NCI-H1930 (cell line): Measurements from ENCODE around the gene PHACTR2.
"Not testable (repeated sequence)": the region's sequence is repeated elsewhere in the genome, so short reads cannot be mapped to it uniquely, and the experiment has no call there.

Source experiments
- DNase-seq, 2 experiments: peaks; one replicate each; lab custom pipeline; 2025; lab: John Stamatoyannopoulos, UW

The PHACTR2 gene

DNA sequence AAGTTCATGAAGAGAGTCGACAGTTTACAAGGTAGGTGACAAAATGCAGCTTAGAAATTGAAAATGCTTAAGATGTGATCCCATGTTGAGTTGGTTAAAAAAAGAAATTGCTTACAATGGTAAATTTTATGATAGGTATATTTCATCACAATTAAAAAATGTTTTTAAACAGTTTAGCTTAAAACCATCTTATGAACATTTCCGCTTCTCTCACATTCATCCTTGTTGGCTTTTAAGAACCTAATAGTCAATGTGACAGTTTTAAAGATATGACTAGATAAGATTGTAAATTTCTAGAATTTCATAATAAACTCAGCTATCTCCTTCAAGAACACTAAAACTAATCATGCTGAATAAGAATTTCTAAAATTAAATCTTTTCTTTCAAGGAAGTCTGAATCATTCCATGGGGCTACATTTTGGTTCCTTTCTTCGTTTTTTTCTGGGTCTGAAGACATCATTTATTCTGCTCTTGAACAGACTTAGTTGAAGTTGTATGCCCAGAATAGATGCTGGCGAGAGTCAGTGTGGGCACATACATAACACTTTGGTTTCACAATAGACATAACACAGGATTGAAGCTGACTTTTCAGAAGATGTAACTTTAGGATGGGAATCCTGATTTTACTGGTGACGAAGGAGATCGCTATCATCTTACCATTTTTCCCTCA lies 129.5 kb downstream of the PHACTR2 start:
- DNase-seq = no peak

DNA sequence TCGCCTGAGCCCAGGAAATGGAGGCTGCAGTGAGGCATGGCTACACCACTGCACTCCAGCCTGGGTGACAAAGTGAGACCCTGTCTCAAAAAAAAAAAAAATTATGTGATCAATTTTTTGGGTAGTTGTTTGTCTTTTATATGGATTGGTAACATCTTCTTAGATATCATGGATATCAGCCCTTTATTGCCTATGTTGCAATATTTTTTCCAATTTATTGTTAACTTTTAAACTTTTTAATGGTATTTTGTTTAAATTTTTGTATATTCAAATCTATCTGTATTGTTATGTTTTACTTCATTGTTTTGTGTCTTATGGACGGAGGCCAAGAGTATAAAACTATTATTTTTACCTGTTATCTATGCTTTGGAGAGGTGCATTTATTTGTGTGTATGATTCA lies 133.0 kb downstream of the PHACTR2 start:
- DNase-seq = no peak

DNA sequence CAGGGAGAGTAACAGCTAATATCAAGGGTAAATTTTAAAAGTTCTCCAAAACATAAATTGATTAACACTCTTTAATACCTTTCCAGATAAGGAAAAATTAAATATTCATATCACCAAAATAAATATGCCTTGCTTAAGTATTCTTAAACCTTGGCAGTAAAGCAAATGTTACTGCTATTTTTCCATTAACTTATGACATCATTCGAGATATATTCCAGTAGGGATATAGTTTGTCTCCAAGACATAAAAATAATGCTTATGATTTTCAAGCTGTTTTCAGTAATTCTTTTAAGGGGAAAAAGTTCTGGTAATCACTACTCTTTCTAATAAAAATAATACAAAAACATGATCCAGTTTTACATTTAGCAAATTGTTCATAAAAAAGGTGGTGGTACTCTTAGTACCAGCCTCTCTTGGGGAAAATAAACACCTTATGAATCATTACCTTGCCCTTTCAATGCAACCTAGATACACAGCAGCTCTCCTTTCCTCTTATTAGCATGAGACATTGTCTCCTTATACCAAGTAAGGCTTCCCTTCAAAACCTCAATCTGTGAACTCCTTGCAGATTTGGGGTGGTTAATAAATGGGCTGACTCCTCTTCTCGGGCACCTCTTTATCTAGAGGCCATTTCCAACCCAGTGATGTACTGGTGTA lies 133.9 kb downstream of the PHACTR2 start:
- no peak for DNase-seq

DNA sequence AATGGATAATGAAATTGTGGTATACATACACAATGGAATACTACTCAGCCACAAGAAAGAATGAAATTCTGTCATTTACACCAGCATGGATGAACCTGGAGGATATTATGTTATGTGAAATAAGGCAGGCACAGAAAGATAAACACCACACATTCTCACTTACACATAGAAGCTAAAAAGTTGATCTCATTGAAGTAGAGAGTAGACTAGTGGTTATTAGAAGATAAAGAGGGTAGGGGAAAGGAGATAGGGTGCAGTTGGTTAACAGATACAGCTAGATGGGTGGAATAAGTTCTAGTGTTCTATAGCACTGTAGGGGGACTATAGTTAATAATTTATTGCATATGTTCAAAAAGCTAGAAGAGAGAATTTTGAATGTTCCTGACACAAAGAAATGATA lies 139.9 kb downstream of the PHACTR2 start:
- DNase-seq = no peak

DNA sequence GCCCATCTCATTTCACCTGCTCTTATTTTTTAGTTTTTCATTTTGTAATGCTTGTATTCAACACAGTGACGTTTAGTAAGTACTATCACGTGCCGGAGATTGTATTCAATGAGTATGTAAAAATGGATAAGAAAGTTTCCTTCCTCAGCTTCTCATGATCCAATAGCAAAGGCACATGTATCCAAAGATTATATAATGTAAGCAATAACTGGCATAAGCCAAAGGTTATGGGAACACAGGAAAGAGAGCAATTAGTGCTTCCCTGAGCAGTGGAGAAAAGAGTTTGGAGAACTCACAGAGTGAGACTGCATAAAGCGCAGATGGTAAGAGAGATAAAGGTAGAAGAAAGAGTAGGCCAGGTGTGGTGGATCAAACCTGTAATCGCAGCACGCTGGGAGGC lies 143.6 kb downstream of the PHACTR2 start:
- no peak for DNase-seq

DNA sequence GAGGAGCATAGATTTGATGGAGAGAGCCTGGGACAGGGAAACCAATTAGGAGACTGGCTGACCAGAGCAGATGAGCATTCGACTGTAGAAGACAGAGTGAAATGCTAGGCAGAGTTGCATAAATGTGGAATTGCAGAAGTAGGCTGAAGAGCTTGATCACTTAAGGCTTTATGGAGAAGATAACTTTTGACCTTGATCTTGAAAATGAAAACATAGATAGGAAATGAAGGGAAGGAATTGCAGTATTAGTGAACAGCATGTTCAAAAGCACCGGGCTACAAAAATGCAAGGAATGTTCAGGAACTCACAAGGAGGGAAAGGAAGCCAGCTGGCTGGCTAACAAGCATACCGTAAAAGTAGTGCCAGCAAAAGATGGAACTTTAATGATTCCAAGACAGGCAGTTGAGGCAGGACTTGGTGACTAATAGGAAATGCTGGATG lies 144.8 kb downstream of the PHACTR2 start:
- DNase-seq = no peak

DNA sequence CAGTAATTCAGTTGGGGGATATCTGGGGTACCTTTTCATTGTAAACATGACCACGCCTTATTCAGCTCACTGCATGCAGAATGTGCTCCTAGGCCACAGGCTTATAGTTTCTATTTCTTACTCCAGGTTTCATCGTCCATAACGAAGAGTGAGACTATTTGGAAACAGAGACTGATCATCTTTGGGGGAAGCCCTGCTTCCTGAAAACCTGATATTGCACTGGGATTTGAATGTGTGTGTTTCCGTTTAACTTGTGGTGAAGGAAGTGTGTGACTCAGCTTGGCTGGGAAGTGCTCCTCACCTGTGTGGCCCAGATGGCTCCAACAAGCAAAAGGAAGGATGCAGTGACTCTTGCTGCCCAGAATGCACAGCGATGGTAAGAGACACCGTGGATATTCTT lies 145.8 kb downstream of the PHACTR2 start:
- no peak for DNase-seq

DNA sequence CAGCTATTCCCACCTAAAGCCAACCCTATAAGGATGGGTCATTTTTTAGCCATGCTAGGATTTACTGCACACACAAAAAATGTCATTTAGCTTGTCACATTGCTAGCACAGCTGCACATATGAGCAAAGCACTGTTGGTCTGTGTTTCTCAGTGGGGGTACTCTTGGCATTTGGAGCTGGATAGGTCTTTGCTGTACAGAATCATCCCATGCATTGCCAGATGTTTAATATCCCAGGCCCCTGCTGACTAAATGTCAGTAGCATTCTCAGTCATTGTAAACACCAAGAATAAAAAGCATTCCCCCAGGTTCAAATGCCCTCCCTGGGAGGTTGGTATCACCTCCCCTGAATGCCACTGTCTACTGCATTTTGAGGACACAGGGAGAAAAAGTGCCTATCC lies 150.8 kb downstream of the PHACTR2 start:
- no peak for DNase-seq

DNA sequence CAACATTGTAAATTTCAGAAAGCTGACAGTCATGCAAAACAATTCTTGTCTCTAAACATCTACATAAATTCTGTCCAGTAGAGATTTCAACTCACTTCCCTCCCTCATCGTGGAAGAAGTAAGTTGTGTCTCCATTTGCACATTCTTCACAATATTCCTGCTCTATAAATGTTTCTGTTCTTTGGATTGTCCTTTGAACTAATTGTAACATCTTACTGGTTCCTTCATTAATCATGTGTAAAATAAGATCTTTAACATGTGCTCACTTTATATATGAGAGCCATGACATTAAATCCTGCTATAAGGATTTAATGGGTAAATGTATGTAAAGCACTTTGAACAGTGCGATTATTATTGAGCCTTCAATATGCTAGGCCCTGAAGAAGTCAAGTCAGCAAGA lies 158.4 kb downstream of the PHACTR2 start:
- no peak for DNase-seq

DNA sequence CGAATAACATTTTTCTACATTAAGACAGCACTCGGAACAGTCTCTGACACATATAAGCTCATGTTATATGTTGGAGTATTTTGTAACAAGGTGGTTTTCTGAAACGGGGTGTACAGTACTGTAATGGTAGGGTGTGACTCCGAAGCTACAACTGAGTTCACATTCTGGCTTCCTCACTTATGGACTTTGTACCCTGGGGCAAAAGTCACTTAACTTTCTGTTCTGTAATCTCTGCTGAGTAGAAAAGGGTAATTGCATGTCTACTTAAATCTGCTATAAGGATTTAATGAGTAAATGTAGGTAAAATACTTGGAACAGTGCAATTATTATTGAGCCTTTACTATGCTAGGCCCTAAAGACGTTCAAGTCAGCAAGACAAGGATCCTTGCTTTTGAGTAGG lies 160.6 kb downstream of the PHACTR2 start:
- no peak for DNase-seq

DNA sequence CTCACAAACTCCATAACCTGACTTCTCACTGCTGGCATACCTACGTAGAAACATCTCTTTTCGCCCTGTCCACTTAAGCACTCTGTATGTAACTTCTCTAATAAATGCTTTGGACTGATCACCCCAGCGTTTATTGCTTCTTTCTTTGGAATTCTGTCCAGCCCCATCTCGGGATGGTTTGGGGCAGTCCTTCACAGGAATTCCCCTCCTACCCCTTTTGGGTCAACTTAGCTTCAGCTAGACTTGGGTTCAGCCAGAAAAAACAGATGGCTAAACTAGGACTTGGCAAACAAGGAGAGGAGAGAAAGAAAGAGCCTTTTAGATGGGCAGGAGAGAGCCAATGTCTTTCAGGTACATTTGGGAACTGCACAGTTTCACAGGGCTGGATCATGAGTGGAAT lies 161.4 kb downstream of the PHACTR2 start:
- no peak for DNase-seq

DNA sequence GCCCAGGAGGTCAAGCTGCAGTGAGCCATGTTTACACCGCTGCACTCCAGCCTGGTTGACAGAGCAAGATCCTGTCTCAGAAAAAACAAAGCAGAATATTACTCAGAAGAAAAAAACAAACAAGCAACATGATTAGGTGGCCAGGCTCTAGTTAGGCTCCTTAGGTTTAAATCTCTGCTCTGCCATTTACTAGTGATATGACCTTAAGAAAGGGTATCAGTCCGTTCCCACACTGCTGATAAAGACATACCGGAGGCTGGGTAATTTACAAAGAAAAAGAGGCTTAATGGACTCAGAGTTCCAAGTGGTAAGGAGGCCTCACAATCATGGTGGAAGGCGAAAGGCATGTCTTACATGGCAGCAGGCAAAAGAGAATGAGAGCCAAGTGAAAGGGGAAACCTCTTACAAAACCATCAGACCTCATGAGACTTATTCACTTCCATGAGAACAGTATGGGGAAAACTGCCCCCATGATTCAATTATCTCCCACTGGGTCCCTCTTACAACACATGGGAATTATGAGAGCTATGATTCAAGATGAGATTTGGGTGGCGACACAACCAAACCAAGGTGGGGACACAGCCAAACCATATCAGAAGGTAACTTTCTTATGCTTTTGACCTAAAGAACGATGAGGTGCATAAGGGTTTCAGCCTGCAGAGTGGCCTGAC lies 163.0 kb downstream of the PHACTR2 start:
- no peak for DNase-seq

DNA sequence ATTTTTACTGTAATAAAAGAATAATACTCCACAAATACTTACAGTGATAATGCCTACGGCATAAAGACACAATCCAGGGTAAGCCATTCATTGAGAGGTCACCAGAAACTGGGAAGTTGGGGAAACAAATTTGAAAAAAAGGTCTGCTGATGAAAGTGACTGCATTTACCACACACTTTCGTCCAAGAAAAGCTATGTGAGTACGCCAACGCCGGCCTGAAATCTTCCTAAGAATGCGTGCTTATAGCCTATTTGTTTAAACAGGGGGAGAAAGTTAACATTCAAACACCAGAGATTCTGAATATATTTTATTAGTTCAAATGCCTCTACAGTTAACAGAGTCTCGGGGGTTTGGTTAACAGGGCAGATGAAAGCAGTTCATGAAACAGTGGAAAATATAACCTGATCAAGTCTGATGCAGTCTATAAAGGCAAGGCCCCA lies 164.7 kb downstream of the PHACTR2 start:
- no peak for DNase-seq

DNA sequence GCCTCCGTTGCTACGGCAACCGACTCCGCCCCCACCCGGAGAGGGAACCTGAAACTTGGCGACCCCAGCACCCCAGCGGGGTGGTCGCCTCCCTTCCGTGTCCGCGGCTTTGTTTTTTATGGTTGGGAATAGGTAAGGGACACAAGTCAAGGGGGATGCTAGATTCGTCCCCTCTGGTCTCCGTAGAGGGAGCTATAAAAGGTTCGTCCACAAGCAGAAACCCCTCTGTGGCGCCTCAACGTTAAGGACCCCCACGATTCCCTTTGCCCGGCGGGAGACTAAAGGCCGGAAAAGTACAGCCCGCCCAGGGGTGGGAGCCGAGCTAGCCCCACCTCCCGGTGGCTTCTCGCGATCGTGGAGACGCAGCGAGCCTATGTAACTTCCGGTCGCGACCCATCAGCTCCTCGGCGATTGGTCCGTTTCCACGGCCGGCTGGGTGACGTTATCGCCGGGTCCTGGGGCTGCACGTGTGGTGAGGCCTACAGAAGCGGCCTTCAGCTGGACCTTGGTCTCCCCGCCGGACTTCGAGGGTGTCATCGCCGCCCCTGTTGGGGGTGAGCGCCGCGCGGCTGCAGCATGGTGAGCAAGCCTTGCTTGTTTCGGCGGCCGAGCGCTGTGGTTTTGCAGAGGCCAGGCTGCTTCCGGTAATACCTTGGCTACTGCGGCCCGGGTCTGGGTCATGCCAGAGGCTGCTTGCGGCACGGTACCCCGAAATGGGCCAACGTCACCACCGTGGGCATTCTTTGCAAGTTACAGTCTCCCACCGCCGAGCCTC lies 165.3 kb downstream of the PHACTR2 start, which contains the start of gene LTV1:
TSS of gene LTV1 (plus strand) at position 437 of the 775 bp plus-strand sequence. CDS start at position 577, 140 bp downstream.
- peak; percentile 87 for DNase-seq

DNA sequence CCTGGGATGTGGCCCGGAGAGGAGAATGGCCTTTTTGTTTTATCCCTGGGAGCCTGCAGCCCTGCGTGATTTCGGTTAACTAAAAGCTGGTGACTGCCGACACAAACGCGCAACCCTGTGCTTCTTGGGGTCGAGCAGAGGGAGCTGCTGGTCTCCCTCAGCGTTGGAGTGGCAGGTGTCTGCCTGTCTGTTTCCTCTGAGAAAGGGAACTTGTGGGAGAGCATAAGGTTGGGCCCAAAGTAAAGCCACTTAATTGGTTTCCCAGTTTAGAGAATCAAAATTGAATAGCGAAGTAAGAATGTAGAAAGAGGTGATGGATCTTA lies 165.9 kb downstream of the PHACTR2 start:
- no peak for DNase-seq

DNA sequence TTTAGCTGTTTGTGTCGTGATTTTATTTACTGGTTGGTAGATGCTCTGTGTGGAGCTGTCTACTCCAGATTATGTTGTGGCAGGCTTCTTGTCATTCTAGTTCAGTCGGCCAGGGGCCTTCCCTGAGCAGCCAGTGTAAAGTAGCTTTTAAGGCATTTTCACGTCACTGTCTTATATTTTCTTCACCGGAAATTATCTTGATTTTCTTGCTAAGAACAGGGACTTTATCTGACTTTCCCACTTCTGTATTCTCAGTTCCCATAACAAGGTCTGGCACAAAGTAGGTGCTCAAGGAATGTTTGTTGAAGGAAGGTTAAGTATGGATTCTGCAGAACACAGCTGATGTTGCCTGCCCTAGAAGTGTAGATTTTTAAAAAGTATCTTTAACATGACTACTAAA lies 166.2 kb downstream of the PHACTR2 start:
- no peak for DNase-seq

DNA sequence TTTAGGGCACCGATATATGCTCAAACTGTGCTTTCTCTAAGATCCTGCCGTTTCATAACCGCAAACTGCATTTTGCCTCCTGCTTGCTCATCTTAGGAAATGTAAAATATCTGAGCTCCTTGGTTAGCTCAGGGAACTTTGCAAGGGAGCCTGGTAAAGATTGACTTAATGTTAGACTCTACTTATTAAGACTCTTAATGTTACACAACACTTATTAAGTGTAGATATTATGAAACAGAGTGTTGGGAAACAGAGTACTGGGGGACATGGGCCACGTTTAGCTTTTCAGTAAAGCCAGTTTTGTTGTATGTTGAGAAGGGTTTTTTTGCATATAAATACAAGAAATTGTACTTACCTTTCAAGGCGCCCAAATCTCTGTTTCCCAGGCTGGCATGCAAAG lies 167.3 kb downstream of the PHACTR2 start:
- no peak for DNase-seq

DNA sequence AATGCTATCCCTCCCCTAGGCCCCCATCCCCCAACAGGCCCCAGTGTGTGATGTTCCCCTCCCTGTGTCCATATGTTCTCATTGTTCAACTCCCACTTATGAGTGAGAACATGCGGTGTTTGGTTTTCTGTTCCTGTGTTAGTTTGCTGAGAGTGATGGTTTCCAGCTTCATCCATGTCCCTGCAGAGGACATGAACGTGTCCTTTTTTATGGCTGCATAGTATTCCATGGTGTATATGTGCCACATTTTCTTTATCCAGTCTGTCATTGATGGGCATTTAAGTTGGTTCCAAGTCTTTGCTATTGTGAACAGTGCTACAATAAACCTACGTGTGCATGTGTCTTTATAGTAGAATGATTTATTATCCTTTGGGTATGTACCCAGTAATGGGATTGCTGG lies 173.9 kb downstream of the PHACTR2 start:
- DNase-seq = not testable (repeated sequence)

DNA sequence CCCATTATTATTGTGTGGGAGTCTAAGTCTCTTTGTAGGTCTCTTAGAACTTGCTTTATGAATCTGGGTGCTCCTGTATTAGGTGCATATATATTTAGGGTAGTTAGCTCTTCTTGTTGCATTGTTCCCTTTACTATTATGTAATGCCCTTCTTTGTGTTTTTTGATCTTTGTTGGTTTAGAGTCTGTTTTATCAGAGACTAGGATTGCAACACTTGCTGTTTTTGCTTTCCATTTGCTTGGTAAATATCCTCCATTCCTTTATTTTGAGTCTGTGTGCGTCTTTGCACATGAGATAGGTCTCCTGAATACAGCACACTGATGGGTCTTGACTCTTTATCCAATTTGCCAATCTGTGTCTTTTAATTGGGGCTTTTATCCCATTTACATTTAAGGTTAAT lies 177.3 kb downstream of the PHACTR2 start:
- not testable (repeated sequence) for DNase-seq

DNA sequence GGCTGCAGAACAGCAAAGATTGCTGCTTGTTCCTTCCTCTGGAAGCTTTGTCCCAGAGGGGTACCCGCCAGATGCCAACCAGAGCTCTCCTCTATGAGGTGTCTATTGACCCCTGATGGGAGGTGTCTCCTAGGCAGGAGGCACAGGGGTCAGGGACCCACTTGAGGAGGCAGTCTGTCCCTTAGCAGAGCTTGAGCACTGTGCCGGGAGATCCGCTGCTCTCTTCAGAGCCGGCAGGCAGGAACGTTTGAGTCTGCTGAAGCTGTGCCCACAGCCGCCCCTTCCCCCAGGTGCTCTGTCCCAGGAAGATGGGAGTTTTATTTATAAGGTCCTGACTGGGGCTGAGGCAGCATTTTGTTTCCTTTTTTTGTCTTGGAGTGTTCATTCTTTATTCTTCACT lies 179.0 kb downstream of the PHACTR2 start:
- DNase-seq = not testable (repeated sequence)

DNA sequence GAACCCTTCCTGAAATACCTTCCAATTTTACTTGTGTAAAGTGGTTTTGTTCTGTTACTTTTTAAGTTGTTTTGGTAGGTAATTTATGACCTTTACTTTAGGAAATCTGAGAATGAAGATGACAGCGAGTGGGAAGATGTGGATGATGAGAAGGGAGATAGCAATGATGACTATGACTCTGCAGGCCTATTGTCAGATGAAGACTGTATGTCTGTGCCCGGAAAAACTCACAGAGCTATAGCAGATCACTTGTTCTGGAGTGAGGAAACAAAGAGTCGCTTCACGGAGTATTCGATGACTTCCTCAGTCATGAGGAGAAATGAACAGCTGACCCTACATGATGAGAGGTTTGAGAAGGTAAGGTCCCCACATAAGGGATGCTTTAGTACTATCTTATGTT lies 179.9 kb downstream of the PHACTR2 start:
- no peak for DNase-seq

DNA sequence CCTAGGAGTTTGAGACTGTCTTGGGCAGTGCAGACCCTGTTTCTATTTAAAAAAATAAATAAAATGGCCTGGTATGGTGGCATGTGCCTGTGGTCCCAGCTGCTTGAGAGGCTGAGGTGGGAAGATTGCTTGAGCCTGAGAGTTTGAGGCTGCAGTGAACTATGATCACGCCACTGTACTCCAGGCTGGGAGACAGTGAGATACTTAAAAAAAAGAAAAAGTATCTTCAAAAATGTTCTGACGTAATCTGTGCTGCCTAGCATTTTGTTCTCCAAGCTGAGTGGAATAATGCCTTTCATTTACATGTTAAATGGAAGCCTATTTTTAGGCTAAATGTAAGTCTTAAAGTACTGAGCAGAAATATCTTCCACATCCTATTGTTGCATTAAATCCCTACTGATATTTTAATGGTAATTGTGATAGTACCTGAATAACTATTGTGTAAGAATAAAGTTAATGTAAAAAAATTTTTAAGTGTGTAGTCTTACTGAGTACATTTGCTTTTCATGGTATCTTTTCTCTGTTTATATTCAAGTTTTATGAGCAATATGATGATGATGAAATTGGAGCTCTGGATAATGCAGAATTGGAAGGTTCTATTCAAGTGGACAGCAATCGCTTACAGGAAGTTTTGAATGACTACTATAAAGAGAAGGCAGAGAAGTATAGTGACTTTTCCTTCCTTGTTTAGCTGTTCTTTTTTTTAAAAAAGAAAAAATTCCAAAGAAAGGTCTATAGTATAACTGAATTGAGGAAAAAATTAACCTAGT lies 182.3 kb downstream of the PHACTR2 start:
- no peak for DNase-seq
